Stimulated activated CD4-positive, alpha-beta T cell treated with anti-CD3 and anti-CD28 coated beads, Interleukin-1b, Interleukin-23, amount 100 ng/mL, for 4 hours (primary cell): ENCODE results near the gene PEX11B.

Experiments used
- DNase-seq, 2 donors: peaks; one replicate each; pipeline ENCODE4 v3.0.0-alpha.2; 2020; ENCODE audit warnings: low read depth in 2 of 2

Gene PEX11B, protein sequence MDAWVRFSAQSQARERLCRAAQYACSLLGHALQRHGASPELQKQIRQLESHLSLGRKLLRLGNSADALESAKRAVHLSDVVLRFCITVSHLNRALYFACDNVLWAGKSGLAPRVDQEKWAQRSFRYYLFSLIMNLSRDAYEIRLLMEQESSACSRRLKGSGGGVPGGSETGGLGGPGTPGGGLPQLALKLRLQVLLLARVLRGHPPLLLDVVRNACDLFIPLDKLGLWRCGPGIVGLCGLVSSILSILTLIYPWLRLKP

GRCh38 chr1:145918144-145918991 lies at the start of gene PEX11B:
TSS of gene PEX11B (minus strand) at chr1:145918717. CDS start at chr1:145918688, 29 bp downstream.
- DNase-seq: peak; percentile 86 to 89

- no peak for DNase-seq
Observed at GRCh38 chr1:145967288-145967687, 48.8 kb upstream of the PEX11B start.

GRCh38 chr1:145965119-145965744 lies 46.7 kb upstream of the PEX11B start:
- no peak for DNase-seq

GRCh38 chr1:145964328-145965118 lies 46.0 kb upstream of the PEX11B start, which contains the start of the genes ANKRD34A and POLR3GL:
TSS of gene ANKRD34A (minus strand) at chr1:145964575. CDS start at chr1:145961759, 2,816 bp downstream.
TSS of gene POLR3GL (plus strand) at chr1:145964690. CDS start at chr1:145974866, 10,176 bp downstream.
- DNase-seq: peak; percentile 81

DNA sequence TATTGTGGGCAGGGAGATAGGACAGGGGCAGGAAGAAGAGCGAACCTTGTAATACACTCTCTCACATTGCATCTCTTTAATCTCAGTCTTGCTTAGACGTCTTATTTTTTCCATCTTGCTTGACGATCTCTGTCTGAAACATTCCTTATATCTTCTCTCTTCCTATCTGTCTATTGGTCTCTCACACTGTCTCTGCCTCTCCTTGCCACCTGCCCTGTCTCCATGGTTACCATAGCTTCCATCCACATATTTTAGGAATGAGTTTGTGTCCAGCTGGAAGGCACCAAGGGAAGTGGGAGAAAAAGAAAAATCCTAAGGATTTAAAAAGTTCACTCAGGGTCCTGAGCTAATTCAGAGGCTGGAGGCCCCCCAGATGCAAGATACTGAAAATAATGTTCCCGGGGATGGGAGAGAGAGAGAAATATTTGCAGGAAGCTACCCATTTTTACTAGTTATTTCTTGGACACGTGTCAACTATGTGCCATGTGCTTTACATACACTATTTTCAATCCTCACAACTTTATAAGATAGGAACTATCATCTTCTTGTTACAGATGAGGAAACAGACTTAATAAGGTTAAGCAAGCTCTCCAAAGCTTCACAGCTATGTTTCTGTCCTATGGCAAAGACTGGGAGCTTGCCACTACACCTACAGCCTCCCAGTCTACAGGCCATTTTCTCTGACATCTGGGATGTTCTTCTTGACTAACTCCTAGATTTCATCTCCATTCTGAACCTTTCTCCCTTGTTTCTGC lies 44.9 kb upstream of the PEX11B start:
- no peak for DNase-seq

DNA sequence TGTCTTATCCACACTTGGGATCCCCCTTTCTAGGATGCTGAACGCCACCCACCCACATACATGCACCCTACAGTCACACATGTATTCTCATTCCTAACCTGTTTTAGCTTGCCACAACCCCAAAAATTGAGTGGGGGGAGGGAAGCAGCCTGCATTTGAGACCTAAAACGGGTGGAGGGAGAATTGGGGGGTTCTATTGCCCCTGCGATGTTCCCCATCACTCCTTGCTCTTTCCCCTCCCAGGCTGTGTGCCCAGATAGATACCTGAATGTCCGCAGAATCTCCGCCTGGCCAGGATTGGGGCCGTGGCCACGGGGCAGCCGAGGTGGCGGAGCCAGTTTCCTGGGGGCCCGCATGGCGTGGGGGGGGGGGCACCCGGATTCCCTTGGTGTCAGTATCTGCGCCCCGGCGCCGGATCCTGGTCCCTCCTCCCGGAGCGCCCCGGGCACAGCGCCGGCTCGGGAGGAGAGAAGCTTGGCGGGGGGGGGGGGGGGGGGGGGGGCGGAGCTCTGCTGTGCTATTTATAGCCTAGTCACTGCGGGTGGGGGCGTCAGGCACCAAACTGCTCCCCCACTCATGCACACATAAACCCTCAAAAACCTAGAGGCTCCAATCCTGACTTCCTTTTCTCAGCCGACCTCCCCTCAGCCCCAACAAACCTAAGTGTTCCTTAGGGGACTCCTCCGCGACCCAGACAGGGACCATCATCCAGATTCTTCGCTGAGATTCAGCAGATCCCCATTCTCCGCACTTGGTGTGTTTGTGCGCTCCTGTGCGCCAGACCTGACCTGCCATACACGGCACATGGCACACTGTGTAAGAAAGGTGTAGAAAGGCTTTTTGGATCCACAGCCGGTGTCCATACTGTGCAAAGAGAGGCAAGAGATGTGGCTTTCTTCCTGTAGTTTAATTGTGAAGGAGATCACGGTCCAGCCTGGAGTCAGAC lies 43.9 kb upstream of the PEX11B start:
- peak in 1 of 2 donors; percentile 34 for DNase-seq

DNA sequence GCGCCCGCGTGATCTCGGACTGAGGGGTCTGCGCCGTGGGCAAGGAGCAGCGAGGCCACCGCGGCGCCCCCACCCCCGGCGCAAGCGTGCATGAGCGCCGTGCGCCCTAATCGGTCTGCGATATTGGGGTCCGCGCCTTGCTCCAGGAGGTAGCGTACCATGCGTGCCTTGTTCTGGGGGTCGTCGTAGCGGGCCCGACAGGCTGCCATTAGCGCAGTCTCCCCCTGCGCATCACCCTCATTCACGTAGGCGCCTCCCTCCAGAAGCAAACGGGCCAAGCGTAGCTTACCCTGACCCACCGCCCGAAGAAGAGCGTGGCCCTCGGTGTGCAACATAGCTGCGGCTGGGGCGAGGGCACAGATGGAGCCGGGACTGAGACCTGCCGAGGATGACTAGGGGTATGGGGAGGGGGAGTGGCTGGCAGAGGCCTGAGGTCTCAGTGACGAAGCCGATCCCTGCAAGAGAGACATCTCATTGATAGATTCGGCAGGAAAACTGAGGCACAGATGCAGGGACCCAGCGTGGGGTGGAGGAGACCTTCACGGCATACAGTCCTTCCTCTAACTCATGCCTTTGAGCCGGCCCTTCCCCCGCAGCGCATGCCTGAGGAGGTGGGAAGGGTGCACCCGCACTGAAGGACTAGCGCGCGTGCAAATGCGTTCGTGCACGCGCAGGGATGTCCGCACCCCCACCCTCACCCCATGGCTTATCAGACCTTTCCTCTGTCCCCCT lies 43.1 kb upstream of the PEX11B start:
- DNase-seq: peak in 1 of 2 donors; percentile 51

- DNase-seq: no peak
Observed at GRCh38 chr1:145961109-145961424, 42.5 kb upstream of the PEX11B start.

GRCh38 chr1:145960468-145961108 lies 42.1 kb upstream of the PEX11B start:
- DNase-seq: peak in 1 of 2 donors; percentile 38

DNA sequence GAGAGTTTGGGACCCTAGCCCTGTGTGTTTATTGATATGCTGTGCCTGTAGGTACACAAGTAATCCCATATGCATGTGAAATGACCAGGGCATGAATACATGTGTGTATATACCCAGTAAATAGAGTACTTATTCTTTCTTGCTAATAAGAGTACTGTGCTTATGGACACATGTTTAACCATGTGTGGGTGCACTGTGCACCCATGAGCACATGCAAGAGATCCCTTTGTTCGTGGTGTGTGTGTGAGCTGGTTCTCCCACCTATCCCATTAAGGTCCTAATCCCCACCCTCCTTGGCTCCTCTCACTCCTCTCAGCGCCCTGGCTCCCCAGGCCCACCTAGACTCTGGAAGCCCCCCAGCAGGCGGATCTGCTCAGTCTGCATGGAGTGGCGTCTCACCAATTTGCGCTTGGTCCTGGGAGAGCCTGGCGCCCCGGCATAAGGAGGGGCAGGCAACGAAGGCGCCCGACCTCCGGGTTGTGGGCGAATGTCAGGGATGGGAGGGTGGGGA lies 41.5 kb upstream of the PEX11B start:
- DNase-seq: no peak

DNA sequence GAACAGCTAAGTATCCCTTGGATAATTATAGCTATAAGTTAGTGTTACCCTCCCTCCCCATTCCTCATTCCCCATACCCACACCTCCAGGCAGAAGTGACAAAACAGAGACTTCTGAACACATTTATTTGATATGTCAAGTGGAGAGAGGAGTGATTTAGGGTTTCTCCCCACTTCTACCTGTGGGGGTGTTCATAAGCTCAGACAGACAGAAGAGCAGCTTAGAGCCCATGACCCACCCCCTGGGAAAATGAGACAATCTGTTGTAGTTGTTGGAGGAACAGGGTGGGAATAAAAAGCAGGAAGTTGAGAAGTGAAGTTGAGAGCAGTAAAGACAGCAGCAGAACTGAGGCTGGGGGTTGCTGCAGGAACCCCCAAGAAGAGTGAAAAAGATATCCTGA lies 40.8 kb upstream of the PEX11B start:
- DNase-seq: no peak

- DNase-seq: no peak
Observed at GRCh38 chr1:145958734-145959133, 40.2 kb upstream of the PEX11B start.

DNA sequence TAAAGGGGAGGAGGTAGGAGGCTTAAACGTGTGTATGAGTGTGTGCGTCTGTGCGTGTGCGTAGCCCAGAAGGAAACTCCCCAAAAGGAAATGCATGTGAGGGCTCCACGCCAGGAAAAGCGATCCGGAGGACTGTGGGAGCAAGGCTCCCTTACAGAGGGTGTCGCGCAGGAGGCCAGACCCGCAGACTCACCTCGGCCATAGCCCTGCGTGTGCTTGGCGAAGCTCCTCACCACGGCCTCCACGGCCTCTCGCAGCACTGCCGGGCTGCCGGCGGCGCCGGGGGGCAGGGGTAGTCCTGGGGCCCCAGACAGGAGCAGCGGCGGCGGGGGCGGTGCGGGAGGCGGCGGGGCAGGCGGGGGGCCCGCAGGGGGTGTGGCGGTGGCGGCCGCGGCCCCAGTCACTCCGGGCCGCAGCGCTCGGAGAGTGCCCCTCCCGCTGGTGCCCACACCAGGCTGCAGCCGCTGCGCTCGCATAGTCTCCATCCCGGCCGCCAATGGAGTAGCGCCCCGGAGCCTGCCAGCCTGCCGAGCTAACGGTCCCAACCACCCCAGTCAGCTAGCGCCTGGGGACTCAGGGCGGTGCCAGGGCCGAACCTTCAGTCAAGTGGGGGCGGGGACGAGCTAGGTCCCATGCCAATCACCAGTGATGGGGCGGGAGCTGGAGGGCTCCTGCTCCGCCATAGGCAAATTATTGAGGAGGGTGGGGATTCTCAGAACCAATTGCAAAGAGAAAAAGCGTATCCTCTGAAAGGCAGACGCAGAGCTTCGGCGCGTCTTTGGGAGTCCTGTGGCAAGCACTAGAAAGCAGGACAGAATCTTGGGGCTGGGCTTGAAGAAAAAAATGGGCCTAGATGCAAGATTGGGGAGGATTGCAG lies 39.2 kb upstream of the PEX11B start, which contains the start of gene LIX1L:
Gene LIX1L, minus strand, starts transcription at position 575 of the 877 bp plus-strand sequence. Its CDS starts 90 bp downstream, at position 485.
- peak; percentile 88 for DNase-seq

DNA sequence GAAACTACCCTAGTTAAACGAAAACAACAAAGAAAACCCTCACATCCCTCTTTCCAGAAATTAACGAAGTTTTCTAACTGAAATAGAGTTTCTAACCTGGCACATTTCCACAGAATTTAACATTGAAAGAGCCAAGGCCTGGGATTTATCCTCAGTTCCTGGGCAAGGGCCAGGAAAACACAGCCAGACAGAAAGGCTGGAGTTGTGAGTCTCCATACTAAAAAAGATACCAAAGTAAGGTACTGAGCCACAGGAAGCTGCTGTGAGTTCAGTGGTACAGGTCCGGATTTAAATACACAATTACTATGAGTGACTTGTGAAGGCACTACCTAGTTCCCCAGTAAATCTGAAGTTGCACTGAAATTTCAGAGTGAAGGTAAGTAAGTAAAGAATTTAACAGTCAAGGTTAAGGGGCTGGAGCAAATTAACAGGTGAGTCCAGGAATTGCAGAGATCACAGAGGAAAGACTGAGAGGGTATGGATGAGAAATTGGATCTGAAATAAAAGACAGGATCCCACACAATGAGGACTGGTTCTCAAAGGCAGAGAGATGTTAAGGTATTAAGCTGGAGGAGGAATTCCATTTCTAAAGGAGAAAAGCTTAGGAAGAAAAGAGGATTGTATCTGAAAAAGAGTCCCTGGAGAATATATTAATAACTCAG lies 38.4 kb upstream of the PEX11B start:
- DNase-seq: no peak

DNA sequence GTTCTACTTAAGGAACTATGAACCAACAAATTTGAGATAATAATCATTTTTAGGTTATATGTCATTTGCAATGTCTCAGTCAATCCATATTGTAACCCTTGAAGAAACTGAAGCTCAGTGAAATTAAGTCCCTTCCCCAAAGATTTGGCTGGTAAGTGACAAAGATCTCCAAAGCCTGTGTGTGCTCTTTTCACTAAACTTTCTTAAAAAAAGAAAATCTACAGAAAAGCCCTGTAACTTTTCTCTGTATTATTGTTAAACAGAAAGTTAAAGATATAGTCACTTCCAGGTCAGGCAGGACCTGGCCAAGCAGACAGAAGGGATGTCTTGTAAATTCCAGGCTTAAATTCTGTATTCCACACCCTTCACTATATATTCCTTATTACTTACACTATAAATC lies 37.8 kb upstream of the PEX11B start:
- no peak for DNase-seq

DNA sequence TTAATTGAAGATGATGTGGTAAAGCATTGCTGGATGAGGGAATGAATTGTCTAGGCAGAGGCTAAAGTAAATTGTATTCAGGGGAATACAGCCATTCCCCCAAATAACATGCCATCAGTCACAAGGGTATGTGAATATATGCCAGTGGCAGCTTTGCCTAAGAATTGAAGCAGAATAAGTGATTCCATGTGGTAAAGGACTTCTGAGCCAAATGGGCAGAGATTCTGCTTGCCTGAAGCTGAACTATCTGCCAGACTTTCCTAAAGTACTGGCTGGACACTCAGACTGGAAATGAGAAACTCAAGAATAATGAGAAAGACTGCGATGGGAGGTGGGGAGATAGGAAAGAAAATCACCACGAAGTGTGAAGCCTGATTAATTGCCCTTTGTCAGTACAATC lies 36.9 kb upstream of the PEX11B start:
- DNase-seq: no peak

GRCh38 chr1:145953861-145954260 lies 35.3 kb upstream of the PEX11B start:
- DNase-seq: no peak
